Liver (tissue), 9 donors: ENCODE results near the gene ARHGAP33. TPM values are rescaled to one million over a fixed set of nuclear protein-coding genes. Genes with fewer than 3 reads are reported as not detected.
A peak's percentile ranks its signal among the peaks of the same experiment; 100 is the strongest.

Source experiments
- DNase-seq: peaks from one replicate; pipeline ENCODE4 v3.0.0-alpha.2; 2017; ENCODE audit warnings: low spot score
- H3K27ac ChIP-seq, 2 donors: one replicate each; pipeline ENCODE4 v1.7.0; 2013; ENCODE audit warnings: inconsistent platforms in 2 of 2, low read length in 2 of 2, control low read depth in 1 of 2, low read depth in 1 of 2, mild to moderate bottlenecking in 1 of 2
- H3K27me3 ChIP-seq, 4 donors: one replicate each; pipeline versions ENCODE4 v1.6.1 to v1.7.0; 2013; ENCODE audit warnings: low read length in 3 of 4, inconsistent platforms in 1 of 4, mild to moderate bottlenecking in 1 of 4, moderate library complexity in 1 of 4; ENCODE audit not compliant: control insufficient read depth in 4 of 4, insufficient read depth in 4 of 4
- H3K36me3 ChIP-seq, 4 donors: one replicate each; pipeline versions ENCODE4 v1.6.1 to v1.7.0; 2013; ENCODE audit warnings: low read length in 3 of 4, mild to moderate bottlenecking in 3 of 4, low read depth in 1 of 4, moderate library complexity in 1 of 4; ENCODE audit not compliant: control insufficient read depth in 4 of 4, insufficient read depth in 3 of 4
- H3K4me1 ChIP-seq, 4 donors: one replicate each; pipeline versions ENCODE4 v1.6.1 to v1.7.0; 2013; ENCODE audit warnings: low read length in 3 of 4, mild to moderate bottlenecking in 3 of 4, moderate library complexity in 1 of 4; ENCODE audit not compliant: control insufficient read depth in 4 of 4, insufficient read depth in 4 of 4
- H3K4me3 ChIP-seq, 3 donors: one replicate each; pipeline versions ENCODE4 v1.6.1 to v1.7.0; 2013; ENCODE audit warnings: low read length in 3 of 3, control low read depth in 1 of 3, low read depth in 1 of 3, mild to moderate bottlenecking in 1 of 3
- H3K9ac ChIP-seq, 2 donors: one replicate each; pipeline ENCODE4 v1.7.0; 2013; ENCODE audit warnings: low read length in 2 of 2, mild to moderate bottlenecking in 2 of 2, moderate library complexity in 2 of 2, control low read depth in 1 of 2, low read depth in 1 of 2
- H3K9me3 ChIP-seq, 4 donors: one replicate each; pipeline versions ENCODE4 v1.6.1 to v1.7.0; 2013; ENCODE audit warnings: low read length in 3 of 4; ENCODE audit not compliant: control insufficient read depth in 4 of 4
- EGR1 ChIP-seq, 2 donors: IDR thresholded peaks; 2 replicates each; pipeline ENCODE4 v1.6.1; 2016 to 2018; ENCODE audit warnings: antibody characterized with exemption in 2 of 2, low read depth in 2 of 2
- FOXA1 ChIP-seq: IDR thresholded peaks from 2 replicates; pipeline ENCODE4 v1.6.1; 2016; ENCODE audit warnings: antibody characterized with exemption
- FOXA2 ChIP-seq: IDR thresholded peaks from 2 replicates; pipeline ENCODE4 v1.6.1; 2016; ENCODE audit warnings: antibody characterized with exemption
- GABPA ChIP-seq, 2 donors: IDR thresholded peaks in 1 of 2; conservative IDR thresholded peaks in 1 of 2; 2 replicates each; pipeline ENCODE4 v1.6.1; 2016; ENCODE audit warnings: antibody characterized with exemption in 2 of 2, mild to moderate bottlenecking in 1 of 2, moderate library complexity in 1 of 2
- HNF4A ChIP-seq, 2 donors: conservative IDR thresholded peaks; 2 replicates each; pipeline ENCODE4 v1.6.1; 2016; ENCODE audit warnings: antibody characterized with exemption in 2 of 2, mild to moderate bottlenecking in 2 of 2
- HNF4G ChIP-seq: IDR thresholded peaks from 2 replicates; pipeline ENCODE4 v1.6.1; 2016; ENCODE audit warnings: antibody characterized with exemption
- JUND ChIP-seq, 2 donors: IDR thresholded peaks; 2 replicates each; pipeline ENCODE4 v1.6.1; 2016; ENCODE audit warnings: antibody characterized with exemption in 2 of 2
- NR2F2 ChIP-seq: IDR thresholded peaks from 2 replicates; pipeline ENCODE4 v1.6.1; 2016; ENCODE audit warnings: antibody characterized with exemption
- RAD21 ChIP-seq, 2 donors: IDR thresholded peaks; 2 replicates each; pipeline ENCODE4 v1.6.1; 2016; ENCODE audit warnings: antibody characterized with exemption in 2 of 2, mild to moderate bottlenecking in 2 of 2
- RXRA ChIP-seq, 2 donors: IDR thresholded peaks; 2 replicates each; pipeline ENCODE4 v1.6.1; 2017 to 2018; ENCODE audit warnings: antibody characterized with exemption in 2 of 2, mild to moderate bottlenecking in 1 of 2
- SP1 ChIP-seq: IDR thresholded peaks from 2 replicates; pipeline ENCODE4 v1.6.1; 2018; ENCODE audit warnings: antibody characterized with exemption, mild to moderate bottlenecking
- TAF1 ChIP-seq: conservative IDR thresholded peaks from 2 replicates; pipeline ENCODE4 v1.6.1; 2016; ENCODE audit warnings: antibody characterized with exemption, mild to moderate bottlenecking
- YY1 ChIP-seq: IDR thresholded peaks from 2 replicates; pipeline ENCODE4 v1.6.1; 2016; ENCODE audit warnings: antibody characterized with exemption, mild to moderate bottlenecking
- WGBS: extraction: QIAGEN DNeasy Blood & Tissue Kit; methylation state at CpG from one replicate; pipeline ENCODE4 v1.1.7; 2013; 5-methylcytosine and 5-hydroxymethylcytosine counted together
- polyA plus RNA-seq, 2 donors: library from polyadenylated mRNA; stranded (reverse) in 1 of 2; unstranded in 1 of 2; fragments of 200-250 nt in 1 of 2; fragments of >200 nt in 1 of 2; fragmentation: Nextera tagmentation in 1 of 2; extraction: Ambion mirVana in 1 of 2; gene quantifications; one replicate each; pipeline versions ENCODE4 v1.2.1 to v1.2.3, GENCODE V29; 2013 to 2015
- total RNA-seq, 2 donors: library from RNA; depleted of rRNA; stranded (reverse); fragments of >200 nt; gene quantifications; one replicate each; pipeline ENCODE4 v1.2.3, GENCODE V29; 2014
- TF ChIP-seq, protein P1 (sequence below): fragments of 150-350 bp; IDR thresholded peaks from 2 replicates; pipeline ENCODE4 v1.5.1; 2017; ENCODE audit warnings: improper control_type of control experiment, low read depth, low read length; ENCODE audit not compliant: missing input control
- TF ChIP-seq, protein P2 (sequence below): IDR thresholded peaks from 2 replicates; pipeline ENCODE4 v1.6.1; 2016; ENCODE audit warnings: antibody characterized with exemption
- TF ChIP-seq, protein P3 (sequence below): IDR thresholded peaks from 2 replicates; pipeline ENCODE4 v1.6.1; 2016; ENCODE audit warnings: antibody characterized with exemption, mild to moderate bottlenecking
- TF ChIP-seq, protein P4 (sequence below): IDR thresholded peaks from 2 replicates; pipeline ENCODE4 v1.6.1; 2016; ENCODE audit warnings: antibody characterized with exemption
- TF ChIP-seq, protein P5 (sequence below): IDR thresholded peaks from 2 replicates; pipeline ENCODE4 v1.6.1; 2016; ENCODE audit warnings: antibody characterized with exemption
- donor health status: healthy.
- donor health status: healthy.
- donor health status: healthy.
- donor health status: healthy.
- donor health status: healthy.

The ARHGAP33 gene
- total and polyA plus RNA-seq, 4 donors = 0.85 to 10.1 (median 1.8) TPM

DNA sequence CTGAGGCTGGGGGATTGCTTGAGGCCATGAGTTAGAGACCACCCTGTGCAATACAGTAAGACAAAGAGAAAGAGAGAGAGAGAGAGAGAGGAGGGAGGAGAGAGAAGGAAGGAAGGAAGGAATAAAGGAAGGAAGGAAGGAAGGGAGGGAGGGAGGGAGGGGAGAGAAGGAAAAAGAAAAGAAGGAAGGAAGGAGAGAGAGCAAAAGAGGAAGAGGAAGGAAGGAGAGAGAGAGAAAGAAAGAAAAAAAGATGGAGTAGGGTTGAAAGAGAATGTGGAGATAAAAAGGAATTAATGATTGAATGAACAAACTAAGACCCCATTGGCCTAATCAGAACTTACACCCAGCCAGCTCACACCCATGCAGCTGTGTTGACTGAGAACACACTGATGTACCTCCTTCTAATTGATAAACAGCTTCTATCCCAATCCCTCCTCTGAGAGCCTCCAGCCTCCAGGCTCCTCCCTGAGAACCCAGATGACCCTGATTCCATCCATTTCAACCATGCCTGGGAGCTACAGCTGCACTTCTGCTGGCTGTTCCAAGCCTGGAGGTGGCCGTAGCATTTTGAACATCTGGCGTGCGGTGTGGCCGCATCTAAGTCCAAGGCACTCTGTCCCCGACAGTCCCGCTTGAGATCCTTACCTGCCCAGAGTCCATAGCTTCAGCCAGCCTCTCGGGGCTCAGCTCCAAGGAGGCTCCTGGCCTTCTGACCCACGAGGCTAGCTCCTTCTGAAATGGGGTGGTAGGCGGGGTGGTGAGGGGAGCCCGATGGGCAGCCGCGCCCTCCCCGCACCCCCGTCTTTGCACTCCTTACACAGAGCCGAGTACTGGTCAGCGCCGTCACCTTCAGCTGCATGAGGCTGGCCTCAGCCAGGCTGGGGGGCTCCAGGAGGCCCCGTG lies 36.2 kb downstream of the ARHGAP33 start:
- 33% methylated on average over 18 of the region's 18 CpGs for WGBS
- DNase-seq = no peak
- peak overlapping the region; percentile 52 to 95 (median 66) for H3K4me3 ChIP-seq
- H3K27me3 ChIP-seq = no peaks in the 10 kb centered on the region
- peaks cover 0 to 7% (median 3%) of the 10 kb centered on the region in 4 donors for H3K36me3 ChIP-seq
- peak overlapping the region; percentile 50 to 78 for H3K27ac ChIP-seq
- no peaks in the 10 kb centered on the region for H3K9me3 ChIP-seq
- no peak overlapping the region for H3K9ac ChIP-seq
- peak; percentile 48 to 59 for TF ChIP-seq RXRA (IDR thresholded peaks at IDR 0.05)
- TF ChIP-seq, protein P1, sequence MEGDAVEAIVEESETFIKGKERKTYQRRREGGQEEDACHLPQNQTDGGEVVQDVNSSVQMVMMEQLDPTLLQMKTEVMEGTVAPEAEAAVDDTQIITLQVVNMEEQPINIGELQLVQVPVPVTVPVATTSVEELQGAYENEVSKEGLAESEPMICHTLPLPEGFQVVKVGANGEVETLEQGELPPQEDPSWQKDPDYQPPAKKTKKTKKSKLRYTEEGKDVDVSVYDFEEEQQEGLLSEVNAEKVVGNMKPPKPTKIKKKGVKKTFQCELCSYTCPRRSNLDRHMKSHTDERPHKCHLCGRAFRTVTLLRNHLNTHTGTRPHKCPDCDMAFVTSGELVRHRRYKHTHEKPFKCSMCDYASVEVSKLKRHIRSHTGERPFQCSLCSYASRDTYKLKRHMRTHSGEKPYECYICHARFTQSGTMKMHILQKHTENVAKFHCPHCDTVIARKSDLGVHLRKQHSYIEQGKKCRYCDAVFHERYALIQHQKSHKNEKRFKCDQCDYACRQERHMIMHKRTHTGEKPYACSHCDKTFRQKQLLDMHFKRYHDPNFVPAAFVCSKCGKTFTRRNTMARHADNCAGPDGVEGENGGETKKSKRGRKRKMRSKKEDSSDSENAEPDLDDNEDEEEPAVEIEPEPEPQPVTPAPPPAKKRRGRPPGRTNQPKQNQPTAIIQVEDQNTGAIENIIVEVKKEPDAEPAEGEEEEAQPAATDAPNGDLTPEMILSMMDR = no peak
- peaks cover 0 to 29% (median 23%) of the 10 kb centered on the region in 4 donors for H3K4me1 ChIP-seq

DNA sequence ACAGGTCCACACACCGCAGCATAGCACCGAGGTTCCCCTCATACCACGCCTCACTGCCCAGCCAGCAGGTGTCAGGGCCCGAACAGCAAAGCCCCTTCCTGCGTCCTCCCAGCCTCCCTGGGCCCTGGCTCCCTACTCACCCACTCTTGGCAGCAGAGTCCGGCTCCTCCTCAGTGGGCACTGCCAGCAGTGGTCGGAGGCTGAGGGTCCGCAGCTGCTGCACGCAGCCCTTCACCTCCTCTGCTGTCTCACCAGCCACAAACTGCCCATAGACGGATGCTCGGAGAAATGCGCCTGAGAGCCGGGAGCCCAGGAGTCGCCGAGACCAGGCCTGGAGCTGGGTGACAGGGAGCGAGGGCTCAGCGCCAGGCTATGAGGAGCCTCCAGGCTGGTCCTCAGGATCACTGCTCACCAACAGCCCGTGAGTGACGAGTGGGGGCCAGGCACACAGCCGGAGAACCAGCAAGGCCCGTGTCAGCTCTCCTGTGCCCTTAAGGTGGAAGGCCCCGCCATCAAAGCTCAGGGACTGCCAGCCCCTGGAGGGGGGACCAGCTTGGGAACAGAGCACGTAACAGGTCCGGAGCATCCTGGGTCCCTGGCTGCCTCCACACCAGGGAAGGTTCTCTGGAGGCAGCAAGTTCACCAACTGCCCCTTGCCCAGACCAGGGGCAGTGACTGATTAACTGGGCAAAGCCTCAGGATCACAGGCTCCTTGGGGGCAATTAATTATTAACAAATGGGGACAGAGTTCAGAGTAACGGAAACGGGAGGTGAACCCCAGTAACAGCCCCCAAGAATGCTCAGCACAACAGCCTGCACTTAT lies 37.1 kb downstream of the ARHGAP33 start, which contains the start of gene PRODH2:
PRODH2 (minus strand) TSS at position 626 of the 823 bp plus-strand sequence; CDS start at position 586, 40 bp downstream.
- Histone ChIP-seq H3K27me3 (no peaks in the 10 kb centered on the region), H3K9me3 (no peaks in the 10 kb centered on the region), H3K36me3 (peaks cover 0 to 7% (median 3%) of the 10 kb centered on the region in 4 donors), H3K4me3 (peak within 1 kb of the TSS; percentile 52 to 95 (median 66)), H3K4me1 (peaks cover 0 to 29% (median 22%) of the 10 kb centered on the region in 4 donors), H3K27ac (peak within 1 kb of the TSS; percentile 75 to 78), H3K9ac (peak within 1 kb of the TSS in 1 of 2 donors; percentile 18)
- 23% methylated on average over 26 of the region's 26 CpGs for WGBS
- TF ChIP-seq, protein P2, sequence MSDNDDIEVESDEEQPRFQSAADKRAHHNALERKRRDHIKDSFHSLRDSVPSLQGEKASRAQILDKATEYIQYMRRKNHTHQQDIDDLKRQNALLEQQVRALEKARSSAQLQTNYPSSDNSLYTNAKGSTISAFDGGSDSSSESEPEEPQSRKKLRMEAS = peak; percentile 38
- TF ChIP-seq, protein P3, sequence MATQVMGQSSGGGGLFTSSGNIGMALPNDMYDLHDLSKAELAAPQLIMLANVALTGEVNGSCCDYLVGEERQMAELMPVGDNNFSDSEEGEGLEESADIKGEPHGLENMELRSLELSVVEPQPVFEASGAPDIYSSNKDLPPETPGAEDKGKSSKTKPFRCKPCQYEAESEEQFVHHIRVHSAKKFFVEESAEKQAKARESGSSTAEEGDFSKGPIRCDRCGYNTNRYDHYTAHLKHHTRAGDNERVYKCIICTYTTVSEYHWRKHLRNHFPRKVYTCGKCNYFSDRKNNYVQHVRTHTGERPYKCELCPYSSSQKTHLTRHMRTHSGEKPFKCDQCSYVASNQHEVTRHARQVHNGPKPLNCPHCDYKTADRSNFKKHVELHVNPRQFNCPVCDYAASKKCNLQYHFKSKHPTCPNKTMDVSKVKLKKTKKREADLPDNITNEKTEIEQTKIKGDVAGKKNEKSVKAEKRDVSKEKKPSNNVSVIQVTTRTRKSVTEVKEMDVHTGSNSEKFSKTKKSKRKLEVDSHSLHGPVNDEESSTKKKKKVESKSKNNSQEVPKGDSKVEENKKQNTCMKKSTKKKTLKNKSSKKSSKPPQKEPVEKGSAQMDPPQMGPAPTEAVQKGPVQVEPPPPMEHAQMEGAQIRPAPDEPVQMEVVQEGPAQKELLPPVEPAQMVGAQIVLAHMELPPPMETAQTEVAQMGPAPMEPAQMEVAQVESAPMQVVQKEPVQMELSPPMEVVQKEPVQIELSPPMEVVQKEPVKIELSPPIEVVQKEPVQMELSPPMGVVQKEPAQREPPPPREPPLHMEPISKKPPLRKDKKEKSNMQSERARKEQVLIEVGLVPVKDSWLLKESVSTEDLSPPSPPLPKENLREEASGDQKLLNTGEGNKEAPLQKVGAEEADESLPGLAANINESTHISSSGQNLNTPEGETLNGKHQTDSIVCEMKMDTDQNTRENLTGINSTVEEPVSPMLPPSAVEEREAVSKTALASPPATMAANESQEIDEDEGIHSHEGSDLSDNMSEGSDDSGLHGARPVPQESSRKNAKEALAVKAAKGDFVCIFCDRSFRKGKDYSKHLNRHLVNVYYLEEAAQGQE = peak; percentile 81
- TF ChIP-seq HNF4A (conservative IDR thresholded peaks at IDR 0.05) (peak; percentile 88 to 89), YY1 (peak; percentile 49), RAD21 (IDR thresholded peaks at IDR 0.05) (peak; percentile 31 to 54), TAF1 (peak; percentile 95), GABPA (IDR thresholded peaks at IDR 0.05 in 1 of 2, conservative IDR thresholded peaks at IDR 0.05 in 1 of 2) (no peak), NR2F2 (peak; percentile 50), RXRA (IDR thresholded peaks at IDR 0.05) (peak; percentile 90 to 91), HNF4G (peak; percentile 74), JUND (IDR thresholded peaks at IDR 0.05) (peak in 1 of 2 donors; percentile 63), EGR1 (IDR thresholded peaks at IDR 0.05; ENCODE audit: low read depth in 2 of 2) (no peak), FOXA1 (no peak), SP1 (peak; percentile 92), FOXA2 (no peak)
- TF ChIP-seq, protein P4, sequence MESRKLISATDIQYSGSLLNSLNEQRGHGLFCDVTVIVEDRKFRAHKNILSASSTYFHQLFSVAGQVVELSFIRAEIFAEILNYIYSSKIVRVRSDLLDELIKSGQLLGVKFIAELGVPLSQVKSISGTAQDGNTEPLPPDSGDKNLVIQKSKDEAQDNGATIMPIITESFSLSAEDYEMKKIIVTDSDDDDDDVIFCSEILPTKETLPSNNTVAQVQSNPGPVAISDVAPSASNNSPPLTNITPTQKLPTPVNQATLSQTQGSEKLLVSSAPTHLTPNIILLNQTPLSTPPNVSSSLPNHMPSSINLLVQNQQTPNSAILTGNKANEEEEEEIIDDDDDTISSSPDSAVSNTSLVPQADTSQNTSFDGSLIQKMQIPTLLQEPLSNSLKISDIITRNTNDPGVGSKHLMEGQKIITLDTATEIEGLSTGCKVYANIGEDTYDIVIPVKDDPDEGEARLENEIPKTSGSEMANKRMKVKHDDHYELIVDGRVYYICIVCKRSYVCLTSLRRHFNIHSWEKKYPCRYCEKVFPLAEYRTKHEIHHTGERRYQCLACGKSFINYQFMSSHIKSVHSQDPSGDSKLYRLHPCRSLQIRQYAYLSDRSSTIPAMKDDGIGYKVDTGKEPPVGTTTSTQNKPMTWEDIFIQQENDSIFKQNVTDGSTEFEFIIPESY = peak; percentile 12
- TF ChIP-seq, protein P1 = no peak
- TF ChIP-seq, protein P5, sequence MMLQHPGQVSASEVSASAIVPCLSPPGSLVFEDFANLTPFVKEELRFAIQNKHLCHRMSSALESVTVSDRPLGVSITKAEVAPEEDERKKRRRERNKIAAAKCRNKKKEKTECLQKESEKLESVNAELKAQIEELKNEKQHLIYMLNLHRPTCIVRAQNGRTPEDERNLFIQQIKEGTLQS = no peak
- peak; percentile 47 for DNase-seq
